Stimulated activated CD4-positive, alpha-beta T cell treated with anti-CD3 and anti-CD28 coated beads, Interleukin-4, amount 100 ng/mL, for 4 hours (primary cell): ENCODE results near the gene ENO3.

Source experiments
- DNase-seq, 2 experiments: peaks; one replicate each; pipeline ENCODE4 v3.0.0-alpha.2; 2020

The ENO3 gene

DNA sequence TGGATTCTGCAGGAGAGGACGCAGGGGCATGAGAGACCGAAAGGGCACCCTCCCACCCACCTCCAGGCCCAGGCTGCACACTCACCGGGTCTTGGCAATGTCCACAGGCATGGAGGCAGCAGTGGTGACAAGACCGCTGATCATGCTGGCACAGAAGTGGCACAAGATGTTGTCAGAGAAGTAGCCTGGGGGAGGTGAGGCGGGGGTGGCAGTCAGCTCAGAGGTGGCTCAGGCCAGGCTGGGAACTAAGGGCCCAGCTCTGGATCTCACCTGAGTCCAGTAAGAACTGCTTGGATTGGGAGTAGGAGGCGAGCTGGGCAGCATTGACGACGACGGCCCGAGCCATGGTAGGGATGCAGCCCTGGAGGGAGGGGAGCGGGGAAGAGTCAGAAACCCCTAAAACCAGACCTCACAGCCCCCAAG, 12.8 kb upstream of the ENO3 start:
- no peak for DNase-seq

DNA sequence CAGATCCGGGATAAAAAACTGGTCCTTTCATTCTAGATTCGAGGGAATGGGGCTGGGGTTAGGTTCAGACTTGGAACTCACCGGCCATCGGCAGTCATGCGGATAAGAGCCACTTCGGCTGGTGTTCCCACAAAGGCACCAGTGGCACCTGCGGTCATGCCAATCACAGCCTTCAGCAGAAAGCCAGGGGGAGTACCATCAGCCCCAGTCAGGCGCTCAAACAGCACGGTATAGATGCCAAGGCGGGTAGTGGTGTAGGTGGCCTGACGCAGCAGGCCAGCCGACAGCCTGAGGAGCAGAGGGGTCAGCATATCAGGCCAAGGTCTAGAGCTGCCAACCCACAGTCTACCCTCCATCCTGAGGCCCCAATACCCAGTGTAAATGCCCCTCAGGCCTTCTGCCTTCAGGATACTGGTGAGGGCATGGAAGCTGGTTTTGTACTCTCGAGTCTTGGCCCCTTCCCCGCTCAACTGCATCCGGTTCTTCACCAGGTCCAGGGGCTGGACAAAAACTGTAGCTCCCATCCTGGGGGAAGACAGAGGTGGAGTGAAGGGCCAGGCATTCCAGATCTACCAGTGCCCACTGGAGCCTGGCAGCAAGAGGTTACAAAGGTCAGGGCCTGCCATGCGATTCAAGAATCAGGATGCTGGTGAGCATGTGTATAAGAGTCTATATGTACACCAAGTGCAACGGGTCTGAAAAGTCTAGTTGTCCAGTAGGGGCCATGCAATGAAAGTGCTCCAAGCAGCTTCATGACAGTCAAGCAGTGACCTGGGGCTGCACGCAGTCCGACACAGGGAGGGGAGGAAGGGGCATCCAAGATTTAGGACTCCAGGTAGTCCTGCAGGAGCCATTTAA, 12.0 kb upstream of the ENO3 start:
- no peak for DNase-seq

DNA sequence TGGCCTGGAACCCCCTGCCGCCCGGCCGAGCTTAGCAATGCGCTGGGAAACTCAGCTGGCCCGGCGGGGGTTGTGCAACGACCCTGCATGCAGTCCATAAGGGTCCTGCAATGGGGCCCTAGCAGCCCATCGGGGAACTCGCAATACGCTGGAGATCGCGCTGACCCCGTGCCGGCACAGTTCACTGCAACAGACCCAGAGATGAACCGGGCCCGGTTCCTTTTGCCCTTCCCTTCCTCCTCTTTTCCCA, 11.4 kb upstream of the ENO3 start:
- DNase-seq: peak in 1 of 2 experiments; percentile 27

DNA sequence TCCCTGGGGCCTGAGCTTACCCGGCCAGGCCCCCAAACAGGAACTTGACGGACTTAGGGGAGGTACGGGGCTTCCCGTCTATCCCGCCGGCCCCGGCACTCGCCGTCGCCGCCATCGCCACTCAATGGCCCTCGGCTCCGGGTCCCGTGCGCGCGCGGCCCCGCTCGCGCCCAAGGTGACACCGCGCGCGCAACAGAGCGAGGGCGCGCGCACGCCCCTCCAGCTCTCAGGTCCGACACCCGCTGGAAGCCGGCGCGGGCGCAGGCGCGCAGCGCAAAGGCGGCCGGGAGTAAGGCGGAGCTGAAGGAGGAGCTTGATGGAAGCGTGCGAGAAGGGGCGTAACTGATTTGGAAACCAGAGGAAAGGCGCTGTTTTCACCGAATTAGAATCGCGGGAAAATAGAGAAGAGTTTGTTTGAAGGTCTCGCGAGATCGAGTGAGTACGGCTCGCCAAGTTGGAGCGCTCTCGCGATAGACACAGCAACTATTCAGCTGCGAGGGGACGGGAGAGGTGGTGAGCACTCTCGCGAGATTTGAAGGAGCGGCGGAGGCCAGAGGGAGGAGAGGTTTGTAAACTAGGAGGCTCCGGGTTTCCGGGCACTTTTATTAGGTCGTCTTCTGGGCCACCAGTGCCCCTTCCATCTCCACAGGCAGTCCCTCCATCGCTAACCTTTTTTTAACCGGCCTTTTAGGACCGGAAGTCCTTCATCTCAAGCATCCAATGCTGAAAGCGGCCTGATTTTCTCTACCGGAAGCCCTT, 10.9 kb upstream of the ENO3 start, which contains the start of the genes RNF167 and SLC25A11:
TSS of gene RNF167 (plus strand) at position 473 of the 759 bp plus-strand sequence. CDS start 642 bp downstream, outside the sequence.
TSS of gene SLC25A11 (minus strand) at position 251 of the 759 bp plus-strand sequence. CDS start at position 115, 136 bp downstream.
- DNase-seq: peak; percentile 88 to 96

DNA sequence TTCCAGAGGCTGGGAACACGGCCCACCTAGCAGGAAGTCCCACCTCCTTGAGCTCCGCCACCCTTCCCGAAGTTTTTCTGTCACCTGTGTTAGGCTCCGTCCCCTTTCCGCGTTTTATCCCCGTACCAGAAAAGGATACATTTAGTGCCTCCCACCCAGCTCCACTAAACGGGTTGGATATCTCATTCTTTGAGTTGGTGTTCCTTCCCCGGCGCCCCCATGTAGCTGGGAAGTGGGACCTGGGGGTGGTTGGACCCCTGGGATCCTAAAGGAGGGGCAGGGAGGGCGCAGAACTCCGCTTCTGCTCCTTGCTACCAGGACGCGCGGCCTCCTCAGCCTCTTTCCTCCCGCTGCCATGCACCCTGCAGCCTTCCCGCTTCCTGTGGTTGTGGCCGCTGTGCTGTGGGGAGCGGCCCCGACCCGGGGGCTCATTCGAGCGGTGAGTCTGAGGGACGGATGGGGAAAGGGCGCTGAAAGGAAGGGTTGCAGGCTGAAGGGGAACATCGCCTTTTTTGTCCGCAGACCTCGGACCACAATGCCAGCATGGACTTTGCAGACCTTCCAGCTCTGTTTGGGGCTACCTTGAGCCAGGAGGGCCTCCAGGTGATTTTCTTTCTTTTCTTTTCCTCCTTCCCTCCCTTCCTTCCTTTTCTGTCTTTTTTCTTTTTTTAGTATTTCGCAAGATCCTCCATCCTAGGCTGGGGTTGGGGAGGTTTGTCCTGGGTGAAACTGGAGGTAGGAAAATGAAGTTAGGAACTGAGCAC, 10.2 kb upstream of the ENO3 start:
- DNase-seq: peak in 1 of 2 experiments; percentile 34

DNA sequence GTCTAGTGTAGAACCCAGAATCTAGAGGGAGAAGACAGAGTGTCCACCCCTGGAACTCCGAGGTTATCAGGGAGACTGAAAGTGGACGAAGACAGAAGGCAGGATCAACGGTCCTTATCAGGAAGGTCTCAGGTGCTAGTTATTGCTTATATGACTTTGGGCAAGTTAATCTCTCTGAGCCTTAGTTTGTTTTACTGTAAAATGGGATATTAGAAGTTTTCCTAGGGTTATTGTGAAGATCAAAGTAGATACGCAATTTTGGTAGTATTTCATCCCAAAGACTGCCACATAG, 9.7 kb upstream of the ENO3 start:
- DNase-seq: no peak

DNA sequence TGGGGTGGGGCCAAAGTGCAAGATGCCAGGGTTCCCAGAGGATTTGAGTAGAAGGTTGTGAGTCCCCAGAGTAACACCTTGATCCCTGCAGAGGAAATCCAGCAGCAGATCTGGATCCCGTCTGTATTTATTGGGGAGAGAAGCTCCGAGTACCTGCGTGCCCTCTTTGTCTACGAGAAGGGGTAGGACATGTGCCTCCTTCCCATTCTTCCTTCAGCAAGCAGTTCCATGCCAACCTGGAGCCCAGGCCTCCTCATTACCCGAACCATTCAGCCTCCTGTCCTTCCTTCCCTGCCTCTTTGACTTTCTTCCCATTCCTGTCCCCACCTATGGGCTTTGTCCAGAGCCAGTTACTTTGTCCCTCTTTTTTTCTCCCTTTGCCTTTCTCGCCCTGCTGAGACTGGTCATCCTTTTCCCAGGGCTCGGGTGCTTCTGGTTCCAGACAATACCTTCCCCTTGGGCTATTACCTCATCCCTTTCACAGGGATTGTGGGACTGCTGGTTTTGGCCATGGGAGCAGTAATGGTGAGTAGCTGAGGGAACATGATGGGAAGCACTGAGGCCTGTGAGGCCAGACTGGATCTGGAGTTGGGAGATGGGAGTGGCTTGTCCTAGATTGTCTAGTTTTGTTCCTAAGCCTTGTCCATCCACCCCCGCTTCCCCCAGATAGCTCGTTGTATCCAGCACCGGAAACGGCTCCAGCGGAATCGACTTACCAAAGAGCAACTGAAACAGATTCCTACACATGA, 8.0 kb upstream of the ENO3 start:
- DNase-seq: no peak

DNA sequence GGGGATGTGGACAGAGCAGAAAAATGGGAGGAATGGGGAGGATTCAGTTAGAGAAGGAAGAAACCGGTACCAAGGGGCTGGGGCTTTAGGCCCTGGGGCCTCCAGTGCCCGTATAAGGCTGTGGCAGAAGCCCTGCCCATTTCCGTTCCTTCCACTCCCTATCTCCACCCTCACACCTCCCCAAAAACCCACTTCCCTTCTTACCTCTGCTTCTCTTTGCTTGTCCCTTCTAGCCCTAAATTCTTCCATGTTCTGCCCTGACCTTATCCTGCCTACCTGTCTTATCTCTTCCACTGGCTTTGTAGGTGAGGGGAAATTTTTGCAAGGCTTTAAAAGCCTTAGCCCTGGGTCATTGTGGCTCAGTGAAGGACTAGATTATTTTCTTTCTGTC, 6.8 kb upstream of the ENO3 start:
- peak; percentile 32 to 43 for DNase-seq

DNA sequence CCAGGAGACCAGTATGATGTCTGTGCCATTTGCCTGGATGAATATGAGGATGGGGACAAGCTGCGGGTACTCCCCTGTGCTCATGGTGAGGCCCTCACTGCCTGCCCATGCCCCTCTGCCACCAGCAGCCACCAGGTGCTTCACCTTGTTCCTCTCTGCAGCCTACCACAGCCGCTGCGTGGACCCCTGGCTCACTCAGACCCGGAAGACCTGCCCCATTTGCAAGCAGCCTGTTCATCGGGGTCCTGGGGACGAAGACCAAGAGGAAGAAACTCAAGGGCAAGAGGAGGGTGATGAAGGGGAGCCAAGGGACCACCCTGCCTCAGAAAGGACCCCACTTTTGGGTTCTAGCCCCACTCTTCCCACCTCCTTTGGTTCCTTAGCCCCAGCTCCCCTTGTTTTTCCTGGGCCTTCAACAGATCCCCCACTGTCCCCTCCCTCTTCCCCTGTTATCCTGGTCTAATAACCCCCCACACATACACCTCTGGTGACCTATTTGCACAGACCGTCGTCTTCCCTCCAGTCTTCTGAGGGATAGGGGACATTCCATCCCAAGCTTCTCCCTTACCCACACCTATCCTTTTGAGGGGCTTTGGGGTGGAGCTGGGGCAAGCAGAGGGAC, 6.3 kb upstream of the ENO3 start:
- peak in 1 of 2 experiments; percentile 29 for DNase-seq

DNA sequence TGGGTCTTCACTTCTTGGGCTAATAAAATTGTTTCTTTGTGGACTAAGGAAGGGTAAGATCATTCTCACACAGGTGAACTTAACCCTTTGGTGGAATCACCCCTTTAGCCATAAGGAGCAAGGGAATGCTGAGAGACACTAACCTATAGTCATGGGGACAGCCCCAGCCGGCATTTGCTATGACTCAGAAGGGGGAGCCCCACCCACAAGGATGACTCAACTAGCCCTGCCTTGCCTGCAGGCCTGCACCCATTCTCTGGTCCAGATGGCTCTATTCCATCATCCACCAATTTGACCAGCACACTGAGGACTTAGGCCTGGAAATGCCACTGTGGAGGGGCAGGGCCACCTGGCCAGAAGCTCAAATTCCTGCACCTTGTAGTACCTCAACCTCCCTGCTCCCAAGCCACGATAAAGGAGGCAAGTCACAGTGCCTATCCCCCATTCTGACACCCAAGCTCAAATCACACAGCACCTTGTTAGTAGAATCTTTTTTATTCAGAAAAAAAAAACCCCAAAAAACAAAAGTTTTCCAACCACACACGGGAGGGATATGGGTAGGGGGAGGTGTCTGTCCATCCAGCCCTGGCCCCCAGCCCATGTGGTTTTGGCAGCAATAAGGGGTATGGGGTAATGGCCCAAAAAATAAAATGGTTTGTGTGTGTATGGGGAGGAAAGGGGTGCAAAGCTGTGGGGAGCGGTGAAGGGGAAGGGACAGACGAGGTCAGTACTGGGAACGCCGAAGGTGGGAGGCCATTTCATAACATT, 5.6 kb upstream of the ENO3 start:
- DNase-seq: peak; percentile 76 to 87

DNA sequence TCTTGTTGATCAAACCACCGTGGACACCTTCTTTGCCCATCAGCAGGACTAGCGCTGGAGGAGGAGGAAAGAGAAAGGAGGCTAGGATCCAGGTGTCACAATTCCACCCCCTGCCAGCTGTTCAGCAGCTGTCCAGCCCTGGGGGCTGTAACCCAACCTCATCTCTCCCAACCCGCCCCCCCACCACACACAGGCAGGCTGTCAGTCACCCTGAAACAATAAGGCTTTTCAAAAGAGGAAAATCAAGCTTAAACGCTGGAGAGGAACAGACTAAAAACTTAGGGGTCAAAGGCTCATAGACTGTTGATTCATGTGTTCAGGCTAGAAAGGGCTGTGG, 5.0 kb upstream of the ENO3 start:
- no peak for DNase-seq

DNA sequence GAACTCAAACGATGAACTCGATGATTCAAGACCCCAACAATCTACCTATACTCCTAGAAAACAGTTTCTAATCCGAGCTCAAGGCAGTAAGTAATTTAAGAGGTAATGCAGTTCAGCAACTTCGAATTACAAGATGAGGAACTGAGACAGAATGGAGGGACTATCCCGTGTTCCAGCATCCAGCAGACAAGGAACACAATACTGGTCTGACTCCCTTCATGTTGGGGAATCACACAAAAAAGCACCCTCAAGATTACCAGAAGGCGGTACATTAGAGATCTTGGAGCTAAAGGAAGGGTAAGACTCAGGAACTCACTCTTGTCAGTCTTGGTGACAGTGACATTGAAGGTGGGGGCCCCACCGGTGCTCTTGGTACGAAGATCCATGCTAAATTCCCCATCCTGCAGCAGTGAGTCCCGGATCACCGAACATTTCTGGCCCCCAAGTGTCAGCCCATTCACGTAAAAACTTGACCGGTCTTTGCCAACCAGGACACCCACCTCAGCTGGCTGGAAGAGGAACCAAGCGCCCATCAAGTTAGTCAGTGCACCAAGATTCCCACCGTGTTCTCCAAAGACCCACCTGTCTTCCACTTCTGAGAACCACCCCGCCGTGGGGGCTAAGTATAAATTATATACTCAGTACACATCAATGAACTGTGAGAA, 4.5 kb upstream of the ENO3 start:
- no peak for DNase-seq

DNA sequence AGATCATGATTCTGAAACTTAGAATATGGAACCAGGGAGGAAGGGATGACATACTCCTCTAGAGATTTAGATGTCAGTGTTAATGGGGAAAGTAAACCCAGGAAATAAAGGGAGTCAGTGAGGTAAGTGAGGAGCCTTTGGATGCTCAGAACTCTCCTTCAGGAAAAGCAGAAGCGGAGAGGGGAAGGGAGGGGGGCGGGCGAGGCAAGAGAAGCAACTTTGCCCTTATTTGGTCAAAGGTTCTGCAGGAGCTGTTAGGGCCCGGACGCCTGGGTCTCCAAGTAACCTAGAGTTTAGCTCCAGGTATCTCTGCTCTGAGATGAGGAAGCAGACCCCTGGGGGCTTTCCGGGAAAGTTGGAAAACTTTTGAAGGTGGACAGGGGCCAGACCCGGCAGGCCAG, 3.9 kb upstream of the ENO3 start:
- no peak for DNase-seq

DNA sequence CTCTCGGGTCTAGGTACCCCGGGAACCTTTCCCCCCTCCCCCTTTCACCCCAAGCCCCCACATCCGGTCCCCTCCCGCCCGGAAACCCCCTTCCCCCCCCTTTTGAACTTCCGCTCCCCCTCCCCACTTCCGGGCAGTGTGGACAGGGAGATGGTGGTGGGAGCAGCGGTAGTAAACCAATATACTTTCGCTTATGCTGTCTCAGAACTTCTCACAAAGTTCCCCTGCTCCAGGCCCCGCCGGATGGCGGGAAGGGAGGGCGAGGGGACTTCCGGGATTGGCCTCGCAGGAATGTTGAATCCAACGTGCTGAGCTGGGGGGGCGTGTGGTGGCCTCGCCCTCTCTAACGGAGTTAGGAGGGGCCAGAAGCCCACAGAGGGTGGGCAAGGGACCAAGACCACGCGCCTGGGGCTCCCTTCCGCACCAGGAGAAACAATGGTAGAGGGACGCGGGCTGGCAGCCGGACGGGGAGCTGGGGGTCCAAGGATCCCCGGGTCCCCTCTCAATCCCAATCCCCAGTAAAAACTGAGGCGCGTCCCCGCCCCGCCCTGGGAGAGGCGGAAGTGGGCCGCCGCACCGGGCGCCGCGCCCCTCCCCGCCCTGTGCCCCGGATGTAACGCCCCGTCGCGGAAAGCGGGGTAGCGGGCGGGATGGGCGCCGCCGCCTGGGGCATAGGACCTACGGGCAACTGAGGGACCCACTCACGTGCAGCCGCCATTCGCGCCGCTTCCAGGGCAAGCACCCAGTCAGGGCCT, 3.3 kb upstream of the ENO3 start:
- DNase-seq: peak; percentile 63 to 68

DNA sequence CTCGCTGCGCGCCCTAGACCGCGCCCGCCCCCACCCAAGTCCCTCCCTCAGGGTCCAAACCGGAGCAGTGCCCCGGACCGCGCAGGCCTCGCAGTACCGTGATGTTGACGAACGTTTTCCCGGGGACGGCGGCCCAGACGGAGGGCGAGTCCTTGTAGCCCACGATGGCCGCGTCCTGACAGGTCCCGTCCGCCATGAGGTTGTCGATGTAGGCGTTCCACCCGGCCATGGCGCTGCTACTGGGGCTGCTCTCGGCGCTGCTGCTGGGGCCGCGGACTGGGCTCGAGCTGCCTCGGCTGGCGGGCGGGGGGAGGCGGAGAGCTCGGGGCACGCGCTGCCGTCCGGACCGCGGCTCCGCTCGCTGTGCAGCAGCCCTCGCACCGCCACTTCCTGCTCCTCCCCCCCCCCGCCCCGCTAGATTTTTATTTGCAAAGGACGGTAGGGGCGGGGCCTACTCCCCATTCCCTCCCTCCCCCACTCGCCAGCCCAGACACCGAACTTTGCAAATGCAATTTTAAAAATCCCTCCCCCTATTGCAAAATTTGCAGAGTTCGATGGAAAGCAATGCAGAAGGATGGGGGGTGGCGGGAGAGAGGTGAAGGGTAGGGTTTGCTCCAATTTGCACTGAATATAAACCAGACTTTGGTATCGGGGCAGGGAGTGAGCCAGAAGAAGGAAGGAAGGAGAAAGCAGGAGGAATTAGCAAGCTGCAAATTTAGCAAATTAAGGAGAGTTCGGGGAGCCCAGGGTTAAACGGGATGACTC, 2.6 kb upstream of the ENO3 start, which contains the start of gene PFN1:
TSS of gene PFN1 (minus strand) at position 365 of the 765 bp plus-strand sequence. CDS start at position 229, 136 bp downstream.
- peak; percentile 87 to 88 for DNase-seq

DNA sequence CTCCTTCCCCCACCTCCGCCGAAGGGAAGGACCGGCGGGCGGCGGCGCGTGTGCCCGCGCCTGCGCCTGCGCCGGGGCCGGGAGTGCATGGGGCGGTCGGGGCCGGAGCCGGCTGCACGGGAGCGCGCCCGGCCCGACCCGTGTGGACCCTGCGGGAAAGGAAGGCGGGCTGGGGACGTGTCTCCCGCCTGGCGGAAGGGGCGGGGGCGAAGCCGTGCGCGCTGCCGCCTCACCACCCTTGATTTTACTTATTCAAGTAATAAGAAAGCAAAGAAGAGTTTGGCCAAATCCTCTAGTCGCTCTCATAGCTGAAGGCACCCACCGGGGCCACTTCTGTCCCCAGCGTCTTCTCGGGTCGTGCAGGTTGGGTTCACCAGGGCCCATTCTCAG, 2.0 kb upstream of the ENO3 start:
- peak; percentile 66 to 73 for DNase-seq

DNA sequence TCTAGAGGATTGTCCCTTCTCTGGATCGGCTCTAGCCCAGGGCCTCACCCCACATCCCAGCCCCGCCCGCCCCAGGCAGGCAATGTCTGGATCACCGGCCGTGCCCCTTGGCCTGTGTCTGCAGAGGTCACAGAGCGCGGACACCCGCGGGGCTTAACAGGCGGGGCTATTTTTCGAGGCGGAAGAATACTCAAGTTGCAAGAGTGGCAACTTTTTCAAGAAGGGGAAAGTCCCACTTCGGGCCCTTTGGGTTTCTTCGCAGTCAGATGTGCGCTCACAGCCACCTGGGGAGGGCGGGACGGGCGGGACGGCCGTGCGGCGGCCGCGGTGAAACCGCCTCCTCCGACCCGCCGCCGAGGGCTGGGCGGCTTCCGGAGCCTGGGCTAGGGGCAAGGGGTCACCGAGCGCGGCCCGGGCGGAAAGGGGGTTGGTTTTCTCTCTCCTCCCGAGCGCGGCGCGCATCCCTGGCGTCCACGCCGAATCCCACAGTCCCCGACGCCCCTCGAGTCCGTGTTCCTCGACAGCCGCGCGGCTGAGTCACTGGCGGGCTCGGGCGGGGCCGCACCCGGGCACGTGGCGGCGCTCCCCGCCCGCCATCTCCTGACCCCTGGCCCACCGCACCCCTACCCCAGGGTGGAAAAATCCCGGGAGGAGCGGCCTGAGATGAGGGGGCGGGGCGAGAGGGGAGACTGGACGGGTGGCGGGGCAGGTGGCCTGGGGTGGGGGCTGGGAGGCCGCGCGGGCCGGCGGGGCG, 1.4 kb upstream of the ENO3 start:
- DNase-seq: peak; percentile 74 to 78

DNA sequence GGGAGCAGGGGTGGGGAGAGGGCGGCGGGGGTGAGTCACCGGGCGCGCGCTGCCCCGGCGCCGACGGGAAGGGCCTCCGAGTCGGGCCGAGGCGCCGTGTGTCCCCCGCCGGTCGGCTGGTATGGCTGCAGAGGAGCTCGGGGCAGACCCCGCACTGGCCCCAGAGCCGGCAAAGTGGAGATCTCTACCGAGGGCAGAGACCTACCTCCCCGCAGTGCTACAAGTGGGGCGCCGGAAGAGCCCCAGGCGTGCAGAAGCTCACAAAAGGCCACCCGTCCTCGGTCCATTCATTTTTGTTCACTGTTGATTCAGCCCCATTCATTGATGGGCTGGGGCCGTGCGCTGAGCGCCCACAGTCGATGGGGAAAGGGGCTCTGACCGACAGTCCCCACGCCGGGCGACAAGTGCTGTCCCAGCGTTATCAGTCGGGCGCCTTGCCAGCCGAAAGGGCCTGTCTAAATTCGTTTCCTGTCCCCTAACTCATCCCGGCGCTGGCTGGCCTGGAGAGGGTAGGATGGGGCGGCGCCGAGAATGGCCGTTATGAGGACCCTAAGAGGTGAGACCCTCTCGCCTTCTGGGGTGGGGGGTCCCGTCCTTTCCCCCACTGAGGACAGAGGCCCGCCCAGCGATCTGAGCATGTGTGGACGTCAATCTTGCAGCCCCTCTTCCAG, 709 bp upstream of the ENO3 start:
- peak in 1 of 2 experiments; percentile 39 for DNase-seq
